BE2C (cell line): Measurements from ENCODE around the gene FAM83C.

Experiments
- DNase-seq: peaks from one replicate; pipeline ENCODE4 v3.0.0-alpha.2; 2020
- H3K27me3 ChIP-seq: fragments of 250-450 bp; sonication (Bioruptor Pico); 2 replicates; pipeline ENCODE4 v1.5.1; 2020; ENCODE audit warnings: mild to moderate bottlenecking
- H3K36me3 ChIP-seq: fragments of 250-450 bp; sonication (Bioruptor Pico); 2 replicates; pipeline ENCODE4 v1.5.1; 2020; ENCODE audit warnings: mild to moderate bottlenecking
- H3K4me1 ChIP-seq: fragments of 250-450 bp; sonication (Bioruptor Pico); 2 replicates; pipeline ENCODE4 v1.5.1; 2020
- H3K4me3 ChIP-seq: 2 replicates; pipeline ENCODE4 v1.5.1; 2011; ENCODE audit warnings: low read depth, low read length
- H3K9me3 ChIP-seq: fragments of 250-450 bp; sonication (Bioruptor Pico); 2 replicates; pipeline ENCODE4 v1.5.1; 2020
- CTCF ChIP-seq: IDR thresholded peaks from 2 replicates; pipeline ENCODE4 v1.5.1; 2012; ENCODE audit warnings: mild to moderate bottlenecking, low read depth, low read length

Gene FAM83C

GRCh38 chr20:35251613-35251940 is 40.6 kb downstream of the FAM83C start:
- no peak for DNase-seq
- TF ChIP-seq CTCF, result no peak
- Histone ChIP-seq H3K4me1 (no peaks in the 10 kb centered on the region), H3K9me3 (no peaks in the 10 kb centered on the region), H3K36me3 (peaks cover 2% of the 10 kb centered on the region; the same call in 1 of the 2 replicates), H3K4me3 (no peak overlapping the region), H3K27me3 (no peaks in the 10 kb centered on the region)

GRCh38 chr20:35248641-35249475 is 43.4 kb downstream of the FAM83C start:
- no peak for TF ChIP-seq CTCF
- no peak for DNase-seq
- H3K9me3 ChIP-seq, result no peaks in the 10 kb centered on the region

GRCh38 chr20:35246723-35247122 is 45.5 kb downstream of the FAM83C start:
- no peak overlapping the region for H3K4me3 ChIP-seq
- no peaks in the 10 kb centered on the region for H3K27me3 ChIP-seq
- no peaks in the 10 kb centered on the region for H3K36me3 ChIP-seq
- DNase-seq, result no peak
- no peaks in the 10 kb centered on the region for H3K4me1 ChIP-seq
- no peaks in the 10 kb centered on the region for H3K9me3 ChIP-seq
- no peak for TF ChIP-seq CTCF

More at GRCh38 chr20:35248641-35249475, 43.4 kb downstream of the FAM83C start:
- H3K36me3 ChIP-seq, result no peaks in the 10 kb centered on the region
- no peaks in the 10 kb centered on the region for H3K27me3 ChIP-seq
- no peak overlapping the region for H3K4me3 ChIP-seq
- H3K4me1 ChIP-seq, result no peaks in the 10 kb centered on the region

- DNase-seq, result no peak
These were observed 48.2 kb downstream of the FAM83C start for GRCh38 chr20:35243986-35244385.

GRCh38 chr20:35243317-35243716 is 48.9 kb downstream of the FAM83C start:
- Histone ChIP-seq H3K9me3 (no peaks in the 10 kb centered on the region), H3K4me1 (no peaks in the 10 kb centered on the region), H3K36me3 (no peaks in the 10 kb centered on the region), H3K27me3 (no peaks in the 10 kb centered on the region), H3K4me3 (no peak overlapping the region)
- TF ChIP-seq CTCF, result no peak
- no peak for DNase-seq

More at GRCh38 chr20:35243986-35244385, 48.2 kb downstream of the FAM83C start:
- H3K4me1 ChIP-seq, result no peaks in the 10 kb centered on the region
- no peaks in the 10 kb centered on the region for H3K27me3 ChIP-seq
- TF ChIP-seq CTCF, result no peak
- no peak overlapping the region for H3K4me3 ChIP-seq
- no peaks in the 10 kb centered on the region for H3K9me3 ChIP-seq
- no peaks in the 10 kb centered on the region for H3K36me3 ChIP-seq

- no peak for TF ChIP-seq CTCF
These were observed 51.4 kb downstream of the FAM83C start for GRCh38 chr20:35240811-35241293.

More at GRCh38 chr20:35240811-35241293, 51.4 kb downstream of the FAM83C start:
- H3K9me3 ChIP-seq, result no peaks in the 10 kb centered on the region
- H3K4me1 ChIP-seq, result no peaks in the 10 kb centered on the region
- H3K36me3 ChIP-seq, result no peaks in the 10 kb centered on the region
- no peak for DNase-seq
- no peak overlapping the region for H3K4me3 ChIP-seq
- no peaks in the 10 kb centered on the region for H3K27me3 ChIP-seq
